Inflammatory macrophage (primary cell): ENCODE measurements around the gene L2HGDH.

Source experiments
- DNase-seq, 2 donors: peaks; one replicate each; pipeline ENCODE4 v3.0.0-alpha.2; 2020 to 2022

L2HGDH gene

GRCh38 chr14:50228313-50228712 is 83.7 kb downstream of the L2HGDH start:
- DNase-seq = no peak

- no peak for DNase-seq
Measured at GRCh38 chr14:50225974-50226297, 86.1 kb downstream of the L2HGDH start.

DNA sequence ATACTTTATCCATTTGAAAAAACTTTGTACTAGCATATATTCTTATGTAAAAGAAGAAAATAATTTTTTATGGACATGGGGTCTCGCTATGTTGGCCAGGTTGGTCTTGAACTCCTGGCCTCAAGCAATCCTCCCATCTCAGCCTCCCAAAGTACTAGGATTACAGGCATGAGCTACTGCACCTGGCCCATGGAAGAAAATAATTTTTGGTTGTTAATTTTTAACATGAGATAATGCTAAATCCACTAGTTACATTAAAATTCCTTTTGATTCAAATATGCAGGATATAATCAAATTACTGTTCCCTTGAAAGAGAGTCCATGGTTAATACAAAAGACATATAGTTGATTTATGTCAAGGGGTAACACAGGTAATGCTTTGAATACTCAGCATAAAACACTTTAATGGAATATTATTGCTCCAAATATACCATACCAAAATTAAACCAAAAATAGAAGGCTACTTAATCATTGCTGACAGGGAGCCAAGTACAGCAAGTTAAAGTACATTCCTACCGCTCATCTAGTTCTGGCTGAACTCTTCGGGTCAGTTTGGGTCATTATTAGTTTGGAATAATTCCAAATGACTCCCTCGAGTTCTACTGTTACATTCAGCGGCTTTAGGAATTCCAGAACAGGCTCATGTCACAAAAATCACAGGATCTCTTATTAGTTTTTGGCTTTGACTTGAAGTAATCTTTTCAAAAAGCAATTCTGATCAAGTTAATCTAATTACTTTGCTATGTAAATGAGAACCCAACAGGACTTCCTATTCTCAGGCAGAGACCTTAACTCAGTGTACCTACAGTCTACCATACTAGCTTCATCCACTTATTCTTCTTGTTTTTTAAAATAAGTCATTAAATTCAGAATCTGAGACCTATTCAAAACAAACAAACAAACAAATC is 86.7 kb downstream of the L2HGDH start:
- DNase-seq = no peak

DNA sequence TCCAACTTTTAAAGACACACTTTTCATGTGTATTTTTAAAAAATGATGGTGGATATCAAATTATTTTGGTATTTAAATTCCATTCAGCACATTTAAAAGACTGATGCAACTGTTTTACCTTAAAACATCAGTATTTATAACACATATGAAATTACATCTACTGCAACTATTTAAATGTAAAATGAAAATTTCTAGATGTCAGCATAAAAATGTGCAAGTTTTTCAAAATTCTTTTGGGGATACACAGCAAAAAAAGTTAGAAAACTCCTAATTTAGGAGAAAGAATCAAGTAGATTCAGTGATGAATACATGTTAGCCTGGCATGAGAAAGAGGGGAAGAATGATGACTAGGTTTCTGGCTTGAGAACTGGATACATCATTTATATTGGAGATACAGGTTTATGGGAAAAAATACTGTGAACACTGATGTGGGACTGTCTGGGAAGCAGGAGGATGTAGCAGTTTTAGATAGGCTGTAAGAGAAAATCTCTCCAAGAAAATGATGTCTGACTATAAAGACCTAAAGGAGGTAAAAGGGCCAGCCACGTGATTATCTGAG is 89.9 kb downstream of the L2HGDH start:
- no peak for DNase-seq

- DNase-seq = no peak
Measured at GRCh38 chr14:50218501-50218900, 93.5 kb downstream of the L2HGDH start.

- DNase-seq = no peak
Measured at GRCh38 chr14:50215416-50215815, 96.6 kb downstream of the L2HGDH start.

DNA sequence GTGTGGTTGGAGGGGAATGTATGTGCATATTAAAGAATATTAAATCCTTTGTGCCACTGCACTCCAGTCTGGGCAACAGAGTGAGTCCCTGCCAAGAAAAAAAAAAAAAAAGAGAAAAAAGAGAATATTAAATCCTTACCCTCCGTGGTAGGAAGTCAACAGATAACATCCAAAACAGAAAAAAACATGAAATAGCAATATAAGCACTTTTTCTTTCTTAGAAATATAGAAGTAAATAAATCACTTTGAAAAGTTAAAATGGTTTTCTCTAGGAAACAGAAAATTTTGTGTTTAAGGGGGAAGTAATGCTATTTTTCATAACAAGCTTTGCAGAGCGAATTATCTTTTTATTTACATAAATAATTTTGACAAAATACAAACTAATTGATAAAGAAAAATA is 98.2 kb downstream of the L2HGDH start:
- no peak for DNase-seq

DNA sequence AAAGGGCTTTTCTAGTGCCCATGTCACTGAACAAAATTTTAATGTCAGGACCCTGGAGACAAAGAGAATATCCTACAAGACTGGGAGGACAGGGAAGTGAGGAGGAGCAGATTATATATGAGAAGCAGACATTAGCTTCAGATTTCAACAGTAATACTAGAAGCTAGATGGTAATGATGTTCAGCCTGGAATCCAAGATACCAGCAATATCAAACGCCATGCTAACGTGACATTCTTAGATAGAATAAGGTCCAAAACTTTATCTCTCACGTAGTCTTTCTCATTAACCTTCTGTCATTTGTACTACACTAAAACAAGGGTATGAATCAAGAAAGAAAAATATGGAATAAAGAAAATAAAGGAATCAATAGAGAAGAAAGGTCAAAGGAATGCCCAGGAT is 99.3 kb downstream of the L2HGDH start:
- DNase-seq = no peak

DNA sequence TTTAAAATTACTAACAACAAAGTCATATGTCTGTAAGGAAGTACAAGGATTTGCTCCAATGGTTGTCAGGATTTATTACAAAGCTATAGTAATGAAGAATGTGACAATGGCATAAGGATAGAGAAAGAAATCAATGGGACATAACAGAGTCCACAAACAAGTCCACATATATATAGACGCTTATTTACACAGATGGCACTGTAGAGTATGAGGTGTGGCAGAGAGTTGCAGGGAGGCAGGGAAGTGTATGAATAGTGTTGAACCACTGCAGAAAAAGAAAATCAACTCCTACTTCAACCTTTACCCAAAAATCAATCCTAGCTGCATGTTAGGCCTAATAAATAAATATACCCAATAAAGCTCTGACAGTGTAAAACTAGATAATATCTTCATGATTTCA is 102.0 kb downstream of the L2HGDH start:
- DNase-seq = no peak

GRCh38 chr14:50198499-50198898 is 113.5 kb downstream of the L2HGDH start:
- no peak for DNase-seq

GRCh38 chr14:50191499-50191898 is 120.5 kb downstream of the L2HGDH start:
- DNase-seq = no peak
